Stimulated activated CD8-positive, alpha-beta memory T cell treated with anti-CD3 and anti-CD28 coated beads, Interleukin-7, amount 100 ng/mL, for 48 hours (primary cell): Measurements from ENCODE around the gene KIRREL1.

Experiments used
- DNase-seq, 2 donors: peaks; one replicate each; pipeline ENCODE4 v3.0.0-alpha.2; 2020; ENCODE audit warnings: low read depth in 1 of 2; ENCODE audit errors: extremely low read depth in 1 of 2

KIRREL1 gene

DNA sequence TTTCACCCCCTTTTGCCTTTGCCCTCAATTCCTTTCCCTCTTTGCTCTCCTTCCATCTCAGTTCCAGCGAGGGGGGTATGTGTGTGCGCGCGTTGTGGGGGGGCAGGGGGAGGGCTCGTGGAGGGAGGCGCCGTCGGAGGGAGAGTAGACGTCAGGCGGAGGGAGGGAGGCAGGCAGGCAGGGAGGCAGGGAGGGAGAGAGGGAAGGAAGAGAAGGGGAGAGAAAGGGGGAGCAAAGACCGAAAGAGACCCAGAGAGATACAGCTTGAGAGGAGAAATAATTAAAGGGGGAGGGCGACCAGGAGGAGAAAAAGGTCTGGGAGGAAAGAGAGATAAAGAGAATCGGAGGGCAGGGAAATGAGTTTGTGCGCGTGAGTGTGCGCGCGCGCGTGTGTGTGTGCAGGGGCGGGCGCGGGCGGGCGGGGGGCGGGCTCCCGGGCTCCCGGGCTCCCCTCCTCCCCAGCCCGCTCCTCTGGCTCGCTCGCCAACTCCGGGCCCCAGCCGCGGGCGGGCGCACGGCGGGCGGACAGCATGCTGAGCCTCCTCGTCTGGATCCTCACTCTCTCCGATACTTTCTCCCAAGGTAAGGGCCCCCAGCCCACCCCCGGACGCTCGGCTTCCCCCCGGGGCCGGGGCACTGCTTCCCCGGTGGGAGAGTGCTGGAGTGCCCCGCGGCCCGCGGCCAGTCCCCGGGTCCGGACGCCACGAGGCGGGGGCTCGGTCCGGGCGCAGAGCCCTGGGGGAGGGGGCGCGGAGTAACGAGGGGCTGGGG is at the start of gene KIRREL1:
TSS of gene KIRREL1 (plus strand) at position 499 of the 771 bp plus-strand sequence. CDS start at position 531, 32 bp downstream.
- DNase-seq = no peak

DNA sequence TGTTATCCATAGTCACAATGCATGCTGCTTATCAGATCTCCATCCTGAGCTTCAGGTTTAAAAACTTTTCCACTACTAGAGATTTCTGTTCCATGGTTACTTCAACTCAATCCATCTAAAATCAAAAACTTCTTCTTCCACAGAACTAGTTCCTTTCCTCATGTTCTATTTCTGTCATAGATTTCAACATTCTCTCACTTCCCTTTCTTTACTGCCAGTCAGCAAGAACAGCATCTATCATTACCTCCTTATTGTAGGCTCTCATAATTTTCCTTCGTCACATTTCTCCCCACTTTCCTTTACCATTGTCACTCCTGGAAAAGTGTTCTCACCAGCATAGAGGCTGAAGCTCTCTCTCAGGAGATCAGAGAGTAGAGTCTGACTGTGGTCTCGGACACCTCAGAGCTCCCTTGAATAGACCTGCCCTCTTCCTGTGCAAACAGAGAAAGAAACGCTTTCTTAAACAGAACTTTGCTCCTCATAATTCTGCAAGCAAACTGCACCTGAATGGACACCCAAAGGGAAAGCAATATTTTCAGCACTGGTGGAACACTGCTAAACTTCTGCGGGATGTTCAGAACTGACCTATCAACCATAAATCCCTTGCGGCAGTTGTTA is 48.7 kb upstream of the KIRREL1 start:
- no peak for DNase-seq

DNA sequence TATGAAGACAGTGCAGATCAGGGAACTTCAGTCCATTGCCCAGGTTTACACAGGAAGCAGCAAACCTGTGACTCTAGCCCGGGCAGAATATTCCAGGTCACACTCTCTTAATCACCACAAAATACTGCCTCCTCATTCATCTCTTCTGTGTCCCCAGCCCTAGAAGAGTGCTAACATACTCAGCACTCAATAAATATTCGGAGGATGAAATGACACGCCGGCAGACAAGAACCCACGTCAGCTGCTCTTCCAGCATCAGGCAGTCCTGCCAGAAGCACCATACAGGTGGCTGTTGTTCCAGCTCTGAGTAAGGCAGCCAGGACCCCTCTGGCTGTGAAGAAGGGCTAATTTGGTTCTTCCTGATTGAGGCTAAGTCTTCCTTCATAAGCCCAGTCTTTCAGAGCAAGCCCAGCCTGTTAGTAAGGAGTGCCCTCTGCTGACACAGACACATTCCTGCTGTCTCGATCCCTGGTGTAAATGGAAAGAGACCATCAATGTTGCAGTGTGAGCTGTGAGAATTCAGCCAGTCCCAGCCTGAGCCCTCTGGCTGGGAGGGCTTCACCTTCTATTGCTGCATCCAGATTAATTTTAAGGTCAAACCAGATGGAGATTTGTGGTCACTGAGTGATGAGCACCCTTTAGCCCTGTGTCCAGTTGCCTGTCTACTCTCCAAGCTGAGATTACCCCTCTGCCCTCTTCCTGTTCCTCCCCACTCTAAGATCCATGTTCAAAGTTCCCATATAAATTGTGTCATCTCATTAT is 45.0 kb upstream of the KIRREL1 start:
- no peak for DNase-seq

DNA sequence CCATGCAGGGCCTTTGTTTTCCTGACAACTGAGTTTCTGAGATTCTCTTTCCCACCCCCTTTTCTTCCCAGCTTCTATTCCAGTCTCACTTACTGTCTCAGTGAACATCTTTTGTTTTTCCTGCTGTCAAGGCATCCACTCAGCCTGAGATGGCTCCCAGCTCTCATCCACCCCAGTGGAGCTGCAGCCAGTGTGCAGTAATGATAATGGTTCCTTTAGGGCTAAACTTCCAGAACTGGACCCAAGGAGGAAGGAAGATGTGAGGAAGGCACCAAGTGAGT is 44.4 kb upstream of the KIRREL1 start:
- DNase-seq = no peak

DNA sequence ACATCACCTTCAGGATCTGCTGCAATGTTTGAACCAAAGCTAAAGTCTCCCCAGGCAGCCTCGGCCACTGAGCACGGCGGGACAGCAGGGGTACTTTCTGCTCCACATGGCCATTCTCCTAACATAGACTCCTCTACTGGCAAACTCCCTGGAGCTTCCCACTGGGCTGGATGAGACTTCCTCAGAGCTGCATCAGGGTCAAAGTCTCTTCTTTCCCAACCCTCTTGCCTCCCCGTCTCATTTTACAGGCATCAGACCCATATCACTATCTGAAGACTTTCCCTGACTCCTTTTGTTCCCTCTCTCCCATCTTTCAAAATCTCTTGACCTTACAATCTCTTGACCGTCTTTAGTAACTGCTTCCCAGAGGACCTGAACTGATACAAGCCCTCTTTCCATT is 42.2 kb upstream of the KIRREL1 start:
- DNase-seq = no peak

DNA sequence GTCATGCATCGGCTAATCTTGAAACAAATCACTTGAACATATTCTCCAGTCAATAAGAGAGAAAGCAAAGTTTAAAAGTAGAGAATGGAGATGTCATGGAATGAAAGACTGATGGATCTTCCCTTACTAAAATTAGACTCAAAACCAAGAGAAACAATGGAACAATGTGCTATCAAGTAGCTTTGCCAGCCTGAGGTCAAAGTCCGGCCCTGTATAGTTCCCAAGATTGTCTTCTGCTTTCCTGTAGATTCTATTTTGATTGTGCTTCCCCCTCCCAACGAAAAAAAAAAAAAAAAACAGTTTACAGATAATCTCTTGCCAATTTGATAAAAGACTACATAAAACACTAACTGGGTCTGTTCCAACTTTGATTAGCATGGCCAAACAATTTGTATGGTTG is 40.8 kb upstream of the KIRREL1 start:
- DNase-seq = no peak

DNA sequence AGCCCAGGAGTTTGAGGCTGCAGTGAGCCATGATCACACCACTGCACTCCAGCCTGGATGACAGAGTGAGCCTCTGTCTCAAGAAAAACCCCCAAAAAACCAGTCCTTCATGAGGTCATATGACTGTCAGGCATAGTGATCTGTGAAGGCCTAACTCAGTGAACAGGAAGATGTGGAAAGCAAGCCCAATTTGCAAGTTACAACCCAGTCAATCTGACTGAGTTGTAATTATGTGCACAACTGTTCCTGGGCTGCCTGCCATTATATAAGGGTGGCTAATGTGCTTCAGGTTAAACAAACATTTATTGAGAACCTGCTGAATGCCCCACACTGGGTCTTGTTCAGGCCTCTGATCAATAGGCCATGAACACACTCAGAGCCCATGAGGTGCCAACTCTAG is 38.2 kb upstream of the KIRREL1 start:
- no peak for DNase-seq

DNA sequence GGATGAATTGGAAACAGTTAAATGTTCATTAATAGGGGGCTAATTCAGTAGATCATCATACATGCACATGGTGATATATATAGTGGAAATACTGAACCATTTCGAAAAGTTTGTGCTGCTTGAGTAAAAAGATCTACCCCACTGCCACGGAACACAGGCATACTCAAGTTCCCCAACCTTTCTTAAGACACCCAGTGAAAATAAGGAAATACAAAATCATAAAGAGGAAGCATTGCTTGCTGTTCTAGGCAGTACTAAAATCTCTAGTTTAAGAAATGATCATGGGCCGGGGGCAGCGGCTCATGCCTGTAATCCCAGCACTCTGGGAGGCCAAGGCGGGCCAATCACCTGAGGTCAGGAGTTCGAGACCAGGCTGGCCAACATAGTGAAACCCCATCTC is 37.6 kb upstream of the KIRREL1 start:
- DNase-seq = no peak

DNA sequence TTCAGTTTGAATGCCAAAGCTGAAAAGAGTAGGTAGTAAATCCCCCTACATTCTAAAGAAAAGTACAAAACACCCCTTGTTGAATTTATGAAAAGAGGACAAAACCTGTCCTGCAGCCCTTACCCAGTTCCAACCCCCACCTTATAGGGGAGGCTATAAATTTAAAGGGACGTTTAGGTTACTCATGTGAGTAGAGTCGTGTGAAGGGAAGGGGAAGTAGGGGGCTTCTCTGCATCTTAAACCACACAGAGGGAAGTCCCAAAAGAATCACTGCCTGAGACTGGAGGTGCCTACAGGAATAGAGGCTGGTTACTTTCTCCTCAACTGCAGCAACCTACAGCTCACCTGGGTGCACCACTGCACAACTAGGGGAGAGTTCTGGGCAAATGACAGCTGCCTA is 36.7 kb upstream of the KIRREL1 start:
- no peak for DNase-seq

DNA sequence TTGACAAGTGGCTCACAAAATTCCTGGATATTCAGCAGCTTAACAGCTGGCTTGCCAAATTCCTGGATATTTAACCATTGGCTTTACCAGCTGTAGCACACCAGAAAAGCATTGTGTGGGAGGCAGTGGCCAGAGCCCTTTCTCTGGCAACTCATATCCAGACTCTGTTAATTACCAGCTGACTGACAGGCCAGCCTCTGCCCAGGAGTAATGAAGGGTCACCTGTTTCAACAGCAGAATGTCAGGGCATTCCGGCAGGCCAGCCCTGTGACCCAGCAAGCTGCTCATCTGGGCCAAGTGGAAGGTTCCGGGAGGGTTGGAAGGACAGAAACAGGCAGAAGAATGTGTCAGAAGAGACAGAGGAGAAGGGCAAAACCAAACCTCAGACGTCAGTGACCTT is 35.2 kb upstream of the KIRREL1 start:
- DNase-seq = no peak

DNA sequence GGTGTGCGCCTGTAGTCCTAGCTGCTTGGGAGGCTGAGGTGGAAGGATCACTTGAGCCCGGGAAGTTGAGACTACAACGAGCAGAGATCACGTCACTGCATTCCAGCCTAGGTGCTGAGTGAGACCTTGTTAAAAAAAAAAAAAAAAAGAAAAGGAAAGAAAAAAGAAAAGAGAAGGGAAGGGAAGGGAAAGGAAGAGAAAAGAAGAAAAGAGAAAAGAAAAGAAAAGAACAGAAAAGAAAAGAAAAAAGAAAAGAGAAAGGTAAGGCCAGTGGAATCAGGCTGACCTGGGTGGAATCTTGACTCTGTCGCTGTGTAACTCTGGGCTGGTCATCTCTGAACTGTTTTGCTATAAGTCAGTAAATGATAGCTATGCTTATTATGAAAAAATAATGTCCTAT is 33.7 kb upstream of the KIRREL1 start:
- no peak for DNase-seq

DNA sequence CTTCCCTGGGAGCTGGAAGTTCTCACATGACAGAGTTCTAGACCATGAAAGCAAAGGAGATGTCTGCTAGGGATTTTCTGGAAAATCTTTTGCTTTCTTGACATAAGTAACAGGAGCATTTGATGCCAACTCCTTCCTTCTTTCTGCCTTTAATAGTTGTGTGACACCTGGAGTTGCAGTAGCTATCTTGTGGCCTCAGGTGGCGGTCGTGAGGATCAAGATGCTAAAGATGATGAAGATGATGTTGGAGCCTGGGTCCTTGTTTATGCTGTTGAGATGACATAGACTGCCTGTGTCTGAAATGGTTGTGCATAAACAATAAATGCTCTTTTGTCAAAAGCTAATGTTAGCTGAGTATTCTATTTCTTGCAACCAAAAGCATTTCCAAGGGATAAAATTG is 32.7 kb upstream of the KIRREL1 start:
- no peak for DNase-seq

DNA sequence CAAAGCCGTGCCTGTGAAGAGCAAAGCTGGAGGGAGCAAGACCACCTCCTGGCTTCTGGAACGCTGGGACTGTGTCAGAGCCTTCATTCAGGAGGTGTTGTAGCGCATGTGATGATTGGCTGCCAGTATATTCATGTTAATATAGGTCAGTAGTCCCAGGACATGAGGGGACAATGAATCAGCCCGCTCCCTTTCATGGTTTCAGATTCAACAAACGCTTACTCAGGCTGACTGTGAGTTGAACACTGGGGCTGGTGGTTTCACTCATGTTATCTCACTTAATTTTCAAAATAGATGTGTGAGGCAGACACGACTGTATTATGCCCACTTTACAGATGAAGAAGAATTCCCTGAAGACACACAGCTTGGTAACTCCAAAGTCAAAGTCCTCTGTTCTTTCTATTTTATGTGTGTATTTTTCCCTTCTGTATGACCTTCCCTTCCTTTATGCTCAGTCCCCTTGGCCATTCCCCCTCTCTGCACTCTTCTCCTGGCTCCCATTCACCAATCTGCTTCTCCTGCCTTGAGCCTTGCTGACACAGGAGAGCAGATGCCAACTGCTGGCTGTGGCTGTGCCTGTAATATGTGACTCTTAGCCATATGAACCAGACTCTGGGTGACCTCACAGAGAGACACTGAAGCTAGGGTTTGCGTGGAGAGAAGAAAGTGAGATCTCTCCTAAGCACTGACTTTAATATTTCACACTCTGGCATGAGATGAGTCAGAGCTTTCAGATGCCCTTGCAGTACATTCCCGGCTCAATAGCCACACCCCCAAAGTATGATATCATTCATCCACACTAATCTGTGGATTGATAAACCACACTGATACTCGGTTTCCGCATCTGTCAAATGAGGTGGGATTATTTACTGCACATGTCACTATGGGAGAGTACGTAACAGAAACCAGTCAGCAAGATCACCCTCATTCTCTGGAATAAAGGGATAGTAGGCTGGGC is 31.4 kb upstream of the KIRREL1 start:
- DNase-seq = no peak

DNA sequence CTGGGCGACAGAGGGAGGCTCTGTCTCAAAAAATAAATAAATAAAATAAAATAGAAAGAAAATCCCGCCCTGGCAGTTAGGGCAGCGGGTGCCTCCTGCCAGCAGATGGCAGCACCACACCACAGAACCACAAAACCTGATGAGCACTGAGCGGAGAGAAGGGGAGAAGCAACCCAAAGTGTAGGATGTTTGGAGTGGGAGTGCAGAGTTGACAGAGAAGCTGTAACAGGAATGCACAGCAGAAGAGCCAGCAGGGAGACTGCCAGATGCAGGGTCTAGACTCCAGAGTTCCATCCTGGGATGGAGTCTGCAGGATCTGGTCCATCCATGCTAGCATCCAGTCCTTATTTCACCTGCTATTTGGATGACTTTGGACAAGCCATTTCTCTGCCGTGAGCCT is 29.7 kb upstream of the KIRREL1 start:
- DNase-seq = peak; percentile 6 to 23

DNA sequence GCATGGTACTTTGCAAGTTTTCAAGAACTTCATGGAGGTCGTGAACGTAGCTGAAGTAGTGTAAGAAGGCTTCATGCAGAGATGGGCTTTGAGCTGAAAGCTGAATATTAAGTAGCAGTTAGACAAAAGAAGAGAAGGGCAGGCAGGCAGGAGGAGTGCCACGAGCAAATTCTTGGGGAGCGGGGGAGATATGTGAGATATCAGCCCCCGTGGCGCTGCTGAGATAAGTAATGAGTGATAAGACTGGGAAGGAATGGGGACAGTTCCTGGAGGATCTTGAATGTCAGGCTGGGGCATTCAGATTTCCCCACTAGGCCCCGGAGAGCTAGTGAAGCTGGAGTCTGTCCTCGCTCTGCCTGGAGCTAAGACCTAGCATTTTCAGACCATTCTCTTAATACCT is 27.9 kb upstream of the KIRREL1 start:
- no peak for DNase-seq

DNA sequence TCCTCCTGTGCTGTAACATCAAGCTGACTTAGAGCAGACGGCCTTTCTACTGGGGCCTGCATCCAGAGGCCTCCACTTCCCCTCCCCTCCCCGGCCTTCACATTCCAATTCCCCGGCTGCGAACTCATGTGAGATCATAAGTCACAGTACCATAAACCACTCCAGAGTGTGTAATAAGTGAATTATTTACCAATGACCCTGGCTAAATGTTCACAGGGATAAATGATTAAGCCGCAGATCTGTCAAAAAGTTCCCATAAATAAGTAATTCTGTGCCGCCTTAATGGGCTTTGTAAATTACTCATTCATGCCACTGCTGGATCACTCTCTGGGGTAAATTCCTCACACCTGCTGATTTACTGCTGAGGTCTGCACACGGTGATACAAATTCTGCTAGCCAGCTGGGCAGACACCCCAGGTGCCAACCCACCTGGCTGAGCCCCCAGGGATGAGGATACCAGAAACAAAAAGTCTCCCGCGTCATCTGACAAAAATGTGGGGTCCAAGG is 27.4 kb upstream of the KIRREL1 start:
- no peak for DNase-seq

DNA sequence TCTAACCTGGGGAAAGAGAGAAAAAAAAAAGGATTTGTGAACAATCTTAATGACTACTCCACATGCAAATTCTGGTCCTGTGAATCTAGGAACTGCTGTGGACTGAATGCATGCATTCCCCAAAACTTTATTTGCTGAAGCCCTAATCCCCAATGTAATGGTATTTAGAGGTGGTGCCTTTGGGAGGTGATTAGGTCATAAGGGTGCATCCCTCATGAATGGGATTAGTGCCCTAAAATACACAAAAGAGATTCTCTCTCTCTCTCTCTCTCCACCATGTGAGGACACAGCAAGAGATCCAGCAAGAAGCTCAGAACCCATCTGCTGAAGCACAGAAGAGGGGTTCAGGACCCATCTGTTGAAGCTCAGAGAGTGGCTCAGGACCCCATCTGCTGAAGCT is 26.2 kb upstream of the KIRREL1 start:
- no peak for DNase-seq

DNA sequence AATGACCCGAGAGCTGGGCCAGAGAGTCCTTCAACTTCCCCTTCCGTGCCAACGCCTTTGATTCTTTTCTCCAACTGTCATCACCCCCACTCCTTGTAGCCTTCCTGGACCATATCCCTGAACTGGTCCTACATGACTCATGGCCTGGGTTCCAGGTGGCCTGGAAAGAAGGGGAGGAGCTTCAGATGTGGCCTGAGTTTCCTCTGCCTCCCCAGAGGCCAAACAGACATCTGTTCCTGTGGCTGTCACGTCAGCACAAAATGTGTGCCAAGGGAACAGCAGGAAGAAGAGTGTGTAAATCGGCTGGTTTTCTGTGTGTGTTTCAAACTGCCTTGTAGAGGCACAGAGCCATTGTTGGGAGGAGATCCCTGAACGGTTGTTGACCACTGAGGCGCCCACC is 24.9 kb upstream of the KIRREL1 start:
- no peak for DNase-seq

DNA sequence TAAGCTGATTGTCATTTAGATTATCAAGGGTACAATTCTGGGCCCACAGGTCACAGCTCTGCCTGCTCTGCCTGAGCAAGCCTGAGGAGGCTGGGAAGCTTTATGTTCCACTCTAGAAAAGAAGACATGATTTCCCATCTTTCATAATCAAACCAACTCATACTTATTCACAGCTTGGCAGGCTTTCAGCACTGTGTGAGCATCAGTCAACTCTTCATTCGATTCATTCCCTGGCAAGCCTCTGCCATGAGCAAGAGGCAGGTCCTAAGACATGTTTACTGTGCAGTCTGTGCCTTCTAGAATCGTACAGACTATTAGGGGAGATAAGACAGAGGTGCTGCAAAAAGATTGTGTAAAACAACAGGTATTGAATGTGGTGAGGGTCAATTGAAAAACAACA is 24.5 kb upstream of the KIRREL1 start:
- no peak for DNase-seq

DNA sequence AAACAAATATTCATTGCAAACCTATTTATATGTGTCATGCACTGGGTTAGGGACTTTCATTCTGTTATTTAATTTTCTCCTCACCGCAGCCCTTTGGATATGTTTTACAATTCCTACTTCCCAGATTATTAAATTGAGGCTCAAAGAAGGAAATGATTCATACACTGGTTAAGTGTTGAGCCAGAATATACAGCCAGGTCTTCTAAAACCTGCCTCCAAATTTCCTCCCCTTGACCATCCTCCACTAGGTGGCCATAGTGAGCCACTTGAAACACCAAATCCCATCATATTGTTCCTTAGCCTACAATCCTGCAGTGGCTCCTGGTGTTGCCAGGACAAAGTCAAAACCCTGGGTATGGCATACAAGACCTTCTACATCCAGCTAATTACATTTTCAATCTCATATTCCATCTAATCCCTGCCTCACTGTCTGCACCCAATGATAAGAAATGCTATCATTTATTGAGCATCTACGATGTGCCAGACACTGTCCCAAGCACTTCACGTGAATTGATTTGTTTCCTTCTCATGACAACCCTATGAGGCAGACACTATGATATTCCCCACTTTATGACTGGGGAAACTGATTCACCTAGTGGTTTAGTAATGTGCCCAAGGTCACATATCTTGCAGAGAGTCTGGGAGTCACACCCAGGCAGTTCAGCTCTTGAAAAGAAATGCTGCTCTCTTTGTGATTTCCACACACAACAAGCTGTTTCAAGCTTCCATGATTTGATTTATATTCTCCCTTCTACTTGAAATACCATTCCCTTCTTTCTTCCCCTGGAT is 23.6 kb upstream of the KIRREL1 start:
- DNase-seq = no peak
